Astrocyte (in vitro differentiated cells and primary cell): ENCODE results near the gene EPS8L3. TPM values are rescaled to one million over a fixed set of nuclear protein-coding genes. Genes with fewer than 3 reads are reported as not detected.

Experiments
- DNase-seq: peaks from one replicate; pipeline ENCODE4 v3.0.0-alpha.2; 2010; ENCODE audit warnings: low read depth
- FAIRE-seq: peaks from 2 replicates; lab custom pipeline; 2011; peaks lifted over from hg19 to GRCh38; lab: Jason Lieb, UNC
- H2AFZ ChIP-seq: 2 replicates; pipeline ENCODE4 v1.6.0; 2012; ENCODE audit warnings: low read depth, low read length, inconsistent platforms
- H3K27ac ChIP-seq: 2 replicates; pipeline ENCODE4 v1.5.1; 2011; ENCODE audit warnings: low read depth, low read length, inconsistent platforms
- H3K27me3 ChIP-seq: 2 replicates; pipeline ENCODE4 v1.6.0; 2011; ENCODE audit warnings: low read length, inconsistent platforms; ENCODE audit not compliant: insufficient read depth
- H3K36me3 ChIP-seq: 2 replicates; pipeline ENCODE4 v1.5.1; 2011; ENCODE audit warnings: low read length, inconsistent platforms; ENCODE audit not compliant: insufficient read depth
- H3K4me1 ChIP-seq: 2 replicates; pipeline ENCODE4 v1.5.1; 2011; ENCODE audit warnings: low read length, inconsistent platforms; ENCODE audit not compliant: insufficient read depth
- H3K4me2 ChIP-seq: 2 replicates; pipeline ENCODE4 v1.6.0; 2012; ENCODE audit warnings: low read length, inconsistent platforms
- H3K4me3 ChIP-seq: 2 replicates; pipeline ENCODE4 v1.5.1; 2011; ENCODE audit warnings: low read depth, mild to moderate bottlenecking, low read length, inconsistent platforms; ENCODE audit not compliant: insufficient read depth
- H3K79me2 ChIP-seq: 2 replicates; pipeline ENCODE4 v1.6.0; 2012; ENCODE audit warnings: mild to moderate bottlenecking, low read length, inconsistent platforms; ENCODE audit not compliant: insufficient read depth
- H3K9ac ChIP-seq: 2 replicates; pipeline ENCODE4 v1.6.0; 2012; ENCODE audit warnings: mild to moderate bottlenecking, low read length, inconsistent platforms
- H3K9me3 ChIP-seq: 2 replicates; pipeline ENCODE4 v1.5.1; 2012; ENCODE audit warnings: low read depth, mild to moderate bottlenecking, low read length, inconsistent platforms; ENCODE audit not compliant: insufficient read depth
- H4K20me1 ChIP-seq: 2 replicates; pipeline ENCODE4 v1.6.0; 2012; ENCODE audit warnings: low read length, inconsistent platforms; ENCODE audit not compliant: insufficient read depth
- H3K27ac Mint-ChIP-seq: one replicate; pipeline ENCODE4 v1.8.0; 2021; ENCODE audit warnings: mild to moderate bottlenecking, mixed read lengths; ENCODE audit not compliant: unreplicated experiment
- H3K27me3 Mint-ChIP-seq: one replicate; pipeline ENCODE4 v1.8.0; 2021; ENCODE audit warnings: low read depth, mixed read lengths; ENCODE audit not compliant: unreplicated experiment
- H3K36me3 Mint-ChIP-seq: one replicate; pipeline ENCODE4 v1.8.0; 2021; ENCODE audit warnings: low read depth, mixed read lengths; ENCODE audit not compliant: unreplicated experiment
- H3K4me1 Mint-ChIP-seq: one replicate; pipeline ENCODE4 v1.8.0; 2021; ENCODE audit warnings: low read depth, mixed read lengths; ENCODE audit not compliant: unreplicated experiment
- H3K4me3 Mint-ChIP-seq: one replicate; pipeline ENCODE4 v1.8.0; 2021; ENCODE audit warnings: mild to moderate bottlenecking, moderate library complexity, mixed read lengths; ENCODE audit not compliant: unreplicated experiment
- H3K9me3 Mint-ChIP-seq: one replicate; pipeline ENCODE4 v1.8.0; 2021; ENCODE audit warnings: mild to moderate bottlenecking, mixed read lengths; ENCODE audit not compliant: unreplicated experiment
- CTCF ChIP-seq: IDR thresholded peaks from 2 replicates; pipeline ENCODE4 v1.5.1; 2011; ENCODE audit warnings: low read depth, mild to moderate bottlenecking, inconsistent platforms, low read length, moderate library complexity; ENCODE audit not compliant: insufficient read depth
- EZH2 ChIP-seq: IDR thresholded peaks from 2 replicates; pipeline ENCODE4 v1.6.1; 2012; ENCODE audit warnings: mild to moderate bottlenecking, low read length, inconsistent platforms; ENCODE audit not compliant: insufficient read depth
- total RNA-seq: library from RNA; stranded (reverse); gene quantifications from 2 replicates; pipeline ENCODE4 v1.2.1, GENCODE V29; 2021

EPS8L3 gene
- total RNA-seq, 1 donor from 2014 or later = not detected

- H3K27ac Mint-ChIP-seq = no peak overlapping the region
- no peak overlapping the region for H2AFZ ChIP-seq
- H3K27me3 Mint-ChIP-seq = peaks cover 3% of the 10 kb centered on the region
- FAIRE-seq = no peak
- no peak overlapping the region for H3K4me3 Mint-ChIP-seq
- H3K9ac ChIP-seq = no peak overlapping the region
- no peaks in the 10 kb centered on the region for H4K20me1 ChIP-seq
- no peak for DNase-seq
- H3K9me3 Mint-ChIP-seq = no peaks in the 10 kb centered on the region
- H3K27me3 ChIP-seq = no peaks in the 10 kb centered on the region
- peaks cover 8% of the 10 kb centered on the region for H3K4me1 Mint-ChIP-seq
- H3K27ac ChIP-seq = no peak overlapping the region
- no peaks in the 10 kb centered on the region for H3K36me3 ChIP-seq
- no peaks in the 10 kb centered on the region for H3K9me3 ChIP-seq
- TF ChIP-seq EZH2 (no peak), CTCF (no peak)
- H3K79me2 ChIP-seq = no peaks in the 10 kb centered on the region
- peak overlapping the region; percentile 29 for H3K4me2 ChIP-seq
- peaks cover 22% of the 10 kb centered on the region for H3K4me1 ChIP-seq
- no peak overlapping the region for H3K4me3 ChIP-seq
- no peaks in the 10 kb centered on the region for H3K36me3 Mint-ChIP-seq
Measured at GRCh38 chr1:109808703-109809102, 45.0 kb upstream of the EPS8L3 start.

DNA sequence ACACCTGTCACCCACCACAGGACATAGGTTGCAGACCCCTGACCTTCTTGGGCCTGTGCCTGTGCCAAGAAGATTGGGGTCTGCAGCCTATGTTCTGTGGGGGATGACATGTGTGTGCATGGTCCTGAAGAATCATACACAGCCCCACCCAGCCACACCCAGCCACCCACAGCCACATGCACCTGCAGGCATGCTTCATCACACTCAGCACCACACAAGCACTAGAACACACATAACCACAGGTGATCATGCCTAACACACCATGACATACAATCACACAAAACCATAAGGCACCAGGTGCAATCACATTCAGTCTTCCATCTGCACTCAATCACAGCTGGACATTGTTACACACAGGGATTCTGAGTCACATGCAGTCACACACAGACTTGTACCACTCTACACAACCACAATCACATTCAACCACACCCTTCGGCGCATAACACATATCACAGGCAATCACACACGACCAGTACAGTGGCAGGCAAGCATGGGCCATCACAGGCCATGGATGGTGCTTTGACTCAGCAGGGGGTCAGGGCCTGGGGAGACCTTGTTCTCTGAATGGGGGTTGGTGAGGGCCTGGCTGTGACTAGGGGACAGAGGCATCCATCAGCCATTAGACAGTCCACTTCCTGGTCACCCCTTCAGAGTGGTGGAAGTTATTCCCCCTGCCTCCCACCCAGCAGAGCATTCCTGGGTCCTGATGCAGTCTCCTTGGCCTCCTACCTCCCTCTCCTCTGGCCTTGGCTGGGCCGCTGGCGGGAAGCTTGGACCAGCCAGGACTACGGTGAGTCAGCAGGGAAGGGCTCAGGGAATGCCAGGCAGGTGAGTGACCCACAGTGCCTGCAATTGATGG lies 44.3 kb upstream of the EPS8L3 start:
- Mint-ChIP-seq H3K4me3 (no peak overlapping the region), H3K27me3 (peaks cover 8% of the 10 kb centered on the region), H3K9me3 (no peaks in the 10 kb centered on the region), H3K4me1 (peaks cover 8% of the 10 kb centered on the region), H3K27ac (no peak overlapping the region), H3K36me3 (no peaks in the 10 kb centered on the region)
- no peaks in the 10 kb centered on the region for H3K79me2 ChIP-seq
- TF ChIP-seq CTCF (no peak), EZH2 (no peak)
- H3K9me3 ChIP-seq = no peaks in the 10 kb centered on the region
- peaks cover 28% of the 10 kb centered on the region for H3K4me1 ChIP-seq
- H4K20me1 ChIP-seq = no peaks in the 10 kb centered on the region
- FAIRE-seq (no peak), DNase-seq (peak; percentile 62)
- H3K4me3 ChIP-seq = no peak overlapping the region
- peak overlapping the region; percentile 33 for H2AFZ ChIP-seq
- no peaks in the 10 kb centered on the region for H3K27me3 ChIP-seq
- peak overlapping the region; percentile 29 for H3K4me2 ChIP-seq
- H3K36me3 ChIP-seq = no peaks in the 10 kb centered on the region
- no peak overlapping the region for H3K9ac ChIP-seq
- no peak overlapping the region for H3K27ac ChIP-seq

DNA sequence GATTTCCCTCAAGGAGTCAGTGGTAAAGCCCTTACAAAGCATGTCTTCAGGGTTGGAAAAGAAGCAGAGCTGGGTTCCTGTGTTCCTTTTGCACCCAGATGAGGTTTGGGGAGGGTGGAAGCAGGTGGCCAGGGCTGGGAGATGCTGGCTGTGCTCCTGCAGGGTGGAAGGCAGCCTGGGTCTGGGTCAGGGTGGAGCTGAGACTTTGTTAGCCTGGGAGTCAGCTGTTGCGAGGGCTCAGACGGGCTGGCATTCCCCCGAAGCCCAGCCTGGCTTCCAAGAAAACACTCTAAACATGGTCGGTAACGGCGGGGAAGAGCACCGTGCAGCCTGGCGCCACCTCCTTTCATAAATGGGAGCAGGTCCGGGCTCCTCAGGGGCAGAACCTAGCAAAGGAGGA lies 43.7 kb upstream of the EPS8L3 start:
- H3K4me3 ChIP-seq = no peak overlapping the region
- H3K27me3 ChIP-seq = no peaks in the 10 kb centered on the region
- TF ChIP-seq EZH2 (no peak), CTCF (no peak)
- no peak overlapping the region for H3K9ac ChIP-seq
- H3K9me3 Mint-ChIP-seq = no peaks in the 10 kb centered on the region
- no peak overlapping the region for H3K4me2 ChIP-seq
- DNase-seq (no peak), FAIRE-seq (no peak)
- H4K20me1 ChIP-seq = no peaks in the 10 kb centered on the region
- peaks cover 12% of the 10 kb centered on the region for H3K27me3 Mint-ChIP-seq
- H3K27ac Mint-ChIP-seq = no peak overlapping the region
- no peaks in the 10 kb centered on the region for H3K79me2 ChIP-seq
- no peak overlapping the region for H2AFZ ChIP-seq
- no peaks in the 10 kb centered on the region for H3K36me3 Mint-ChIP-seq
- peaks cover 30% of the 10 kb centered on the region for H3K4me1 ChIP-seq
- H3K4me3 Mint-ChIP-seq = no peak overlapping the region
- H3K9me3 ChIP-seq = no peaks in the 10 kb centered on the region
- H3K4me1 Mint-ChIP-seq = peaks cover 8% of the 10 kb centered on the region
- no peak overlapping the region for H3K27ac ChIP-seq
- H3K36me3 ChIP-seq = no peaks in the 10 kb centered on the region
